Ishikawa (cell line): Measurements from ENCODE around the gene C10orf62.
A peak's percentile ranks its signal among the peaks of the same experiment; 100 is the strongest.

Source experiments
- CREB1 ChIP-seq: IDR thresholded peaks from 2 replicates; pipeline ENCODE4 v1.6.1; 2012; ENCODE audit warnings: low read depth
- EP300 ChIP-seq: IDR thresholded peaks from 2 replicates; pipeline ENCODE4 v1.6.1; 2012; ENCODE audit warnings: borderline replicate concordance
- RAD21 ChIP-seq: IDR thresholded peaks from 2 replicates; pipeline ENCODE4 v1.6.1; 2012; ENCODE audit warnings: low read depth
- TAF1 ChIP-seq: IDR thresholded peaks from 2 replicates; pipeline ENCODE4 v1.6.1; 2012; ENCODE audit warnings: low read depth, mild to moderate bottlenecking
- TEAD4 ChIP-seq: IDR thresholded peaks from 2 replicates; pipeline ENCODE4 v1.6.1; 2012
- YY1 ChIP-seq: IDR thresholded peaks from 2 replicates; pipeline ENCODE4 v1.6.1; 2012; ENCODE audit warnings: low read depth
- ZBTB7A ChIP-seq: IDR thresholded peaks from 2 replicates; pipeline ENCODE4 v1.6.1; 2012; ENCODE audit warnings: low read depth

- TF ChIP-seq CREB1 = no peak
- no peak for TF ChIP-seq RAD21
- no peak for TF ChIP-seq EP300
- 0 out of 2 replicates have a peak, but pooled peaks have one; percentile 41 for TF ChIP-seq ZBTB7A
- TF ChIP-seq YY1 = no peak
- TF ChIP-seq TAF1 = no peak
- no peak for TF ChIP-seq TEAD4
Measured at GRCh38 chr10:97583476-97583875, 6.0 kb upstream of the C10orf62 start.
